Bone marrow (tissue), 2 donors: ENCODE results near the gene PIGU.
A peak's percentile ranks its signal among the peaks of the same experiment; 100 is the strongest.
"Not testable (repeated sequence)": the region's sequence is repeated elsewhere in the genome, so short reads cannot be mapped to it uniquely, and the experiment has no call there.

Experiments used
- DNase-seq, 2 donors: peaks; one replicate each; lab custom pipeline; 2025; lab: John Stamatoyannopoulos, UW

PIGU gene

GRCh38 chr20:34676642-34677373 lies at the start of gene PIGU:
Gene PIGU (minus strand): TSS chr20:34677092. CDS start chr20:34677085, 7 bp downstream.
- DNase-seq, result peak; percentile 78 to 91

- no peak for DNase-seq
These were observed 47.3 kb upstream of the PIGU start for GRCh38 chr20:34724172-34724571.

- DNase-seq, result not testable (repeated sequence)
These were observed 45.7 kb upstream of the PIGU start for GRCh38 chr20:34722560-34722959.

- DNase-seq, result no peak
These were observed 43.4 kb upstream of the PIGU start for GRCh38 chr20:34720266-34720665.

- not testable (repeated sequence) for DNase-seq
These were observed 42.5 kb upstream of the PIGU start for GRCh38 chr20:34719242-34720017.

- DNase-seq, result no peak
These were observed 40.6 kb upstream of the PIGU start for GRCh38 chr20:34717230-34718095.

- no peak for DNase-seq
These were observed 40.0 kb upstream of the PIGU start for GRCh38 chr20:34716921-34717229.

- no peak for DNase-seq
These were observed 38.5 kb upstream of the PIGU start for GRCh38 chr20:34715384-34715783.

GRCh38 chr20:34713944-34714515 lies 37.1 kb upstream of the PIGU start:
- not testable (repeated sequence) for DNase-seq

- DNase-seq, result peak in 1 of 2 donors; percentile 94
These were observed 36.5 kb upstream of the PIGU start for GRCh38 chr20:34713194-34713943.

- no peak for DNase-seq
These were observed 35.8 kb upstream of the PIGU start for GRCh38 chr20:34712525-34713192.

GRCh38 chr20:34711813-34712430 lies 35.0 kb upstream of the PIGU start:
- DNase-seq, result no peak

- no peak for DNase-seq
These were observed 34.1 kb upstream of the PIGU start for GRCh38 chr20:34710861-34711574.

- DNase-seq, result no peak
These were observed 33.6 kb upstream of the PIGU start for GRCh38 chr20:34710568-34710839.

- peak; percentile 55 to 97 for DNase-seq
These were observed 33.1 kb upstream of the PIGU start for GRCh38 chr20:34709831-34710567.

- peak; percentile 44 to 97 for DNase-seq
These were observed 32.3 kb upstream of the PIGU start for GRCh38 chr20:34709044-34709830.

GRCh38 chr20:34708621-34709043 lies 31.7 kb upstream of the PIGU start:
- DNase-seq, result peak; percentile 57 to 70
